Renal pelvis (tissue), 12 donors: Measurements from ENCODE around the gene COX20. TPM values are rescaled to one million over a fixed set of nuclear protein-coding genes. Genes with fewer than 3 reads are reported as not detected.
"Not testable (repeated sequence)": the region's sequence is repeated elsewhere in the genome, so short reads cannot be mapped to it uniquely, and the experiment has no call there.

ENCODE experiments used
- DNase-seq: peaks from one replicate; pipeline ENCODE4 v3.0.0-alpha.2; 2013
- long read RNA-seq, 16 experiments: transcript quantifications; one replicate each; lab custom pipeline, GENCODE V29; 2026
- polyA plus RNA-seq, 3 donors: library from polyadenylated mRNA; unstranded; fragments of 120-200 nt; gene quantifications; one replicate each; pipeline ENCODE4 v1.2.1, GENCODE V29; 2013; ENCODE audit not compliant: insufficient read length in 3 of 3

COX20 gene, protein sequence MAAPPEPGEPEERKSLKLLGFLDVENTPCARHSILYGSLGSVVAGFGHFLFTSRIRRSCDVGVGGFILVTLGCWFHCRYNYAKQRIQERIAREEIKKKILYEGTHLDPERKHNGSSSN
- 100 to 1,000 TPM in 2 of 3 donors, 10 to 100 TPM in 1; 85.8 to 118 (median 112) TPM for polyA plus RNA-seq
- long read RNA-seq, donor 1, transcript COX20-203 (4 exons, 2,631 nt): major isoform, 50 of 520 reads
- long read RNA-seq, donor 1, transcript COX20-202 (3 exons, 1,005 nt): minor isoform, 39 of 520 reads
- long read RNA-seq, donor 1, partial matches to known transcripts: 352 of 520 reads
- long read RNA-seq, donor 1, other reads (novel, unspliced or antisense): 75 of 520 reads
- long read RNA-seq, donor 2, transcript COX20-203 (4 exons, 2,631 nt): minor isoform, 31 of 482 reads
- long read RNA-seq, donor 2, transcript COX20-202 (3 exons, 1,005 nt): major isoform, 57 of 482 reads
- long read RNA-seq, donor 2, partial matches to known transcripts: 365 of 482 reads
- long read RNA-seq, donor 2, other reads (novel, unspliced or antisense): 26 of 482 reads
- long read RNA-seq, donor 3, transcript COX20-203 (4 exons, 2,631 nt): major isoform, 43 of 498 reads
- long read RNA-seq, donor 3, transcript COX20-204 (3 exons, 2,616 nt): minor isoform, 11 of 498 reads
- long read RNA-seq, donor 3, transcript COX20-202 (3 exons, 1,005 nt): minor isoform, 37 of 498 reads
- long read RNA-seq, donor 3, partial matches to known transcripts: 385 of 498 reads
- long read RNA-seq, donor 3, other reads (novel, unspliced or antisense): 21 of 498 reads
- long read RNA-seq, donor 4, transcript COX20-204 (3 exons, 2,616 nt): minor isoform, 11 of 146 reads
- long read RNA-seq, donor 4, transcript COX20-202 (3 exons, 1,005 nt): major isoform, 82 of 146 reads
- long read RNA-seq, donor 4, transcript COX20-203 (4 exons, 2,631 nt): minor isoform, 46 of 146 reads
- long read RNA-seq, donor 4, partial matches to known transcripts: 6 of 146 reads
- long read RNA-seq, donor 4, other reads (novel, unspliced or antisense): 0 of 146 reads
- long read RNA-seq, donor 5, transcript COX20-202 (3 exons, 1,005 nt): major isoform, 38 of 71 reads
- long read RNA-seq, donor 5, transcript COX20-203 (4 exons, 2,631 nt): minor isoform, 26 of 71 reads
- long read RNA-seq, donor 5, partial matches to known transcripts: 5 of 71 reads
- long read RNA-seq, donor 5, other reads (novel, unspliced or antisense): 0 of 71 reads
- long read RNA-seq, donor 6, transcript COX20-203 (4 exons, 2,631 nt): minor isoform, 40 of 100 reads
- long read RNA-seq, donor 6, transcript COX20-204 (3 exons, 2,616 nt): minor isoform, 9 of 100 reads
- long read RNA-seq, donor 6, transcript COX20-202 (3 exons, 1,005 nt): major isoform, 43 of 100 reads
- long read RNA-seq, donor 6, partial matches to known transcripts: 7 of 100 reads
- long read RNA-seq, donor 6, other reads (novel, unspliced or antisense): 0 of 100 reads
- long read RNA-seq, donor 7, transcript COX20-204 (3 exons, 2,616 nt): minor isoform, 8 of 127 reads
- long read RNA-seq, donor 7, transcript COX20-203 (4 exons, 2,631 nt): major isoform, 54 of 127 reads
- long read RNA-seq, donor 7, transcript COX20-202 (3 exons, 1,005 nt): minor isoform, 50 of 127 reads
- long read RNA-seq, donor 7, partial matches to known transcripts: 7 of 127 reads
- long read RNA-seq, donor 7, other reads (novel, unspliced or antisense): 7 of 127 reads
- long read RNA-seq, donor 8, transcript COX20-203 (4 exons, 2,631 nt): major isoform, 9 of 18 reads
- long read RNA-seq, donor 8, transcript COX20-202 (3 exons, 1,005 nt): minor isoform, 7 of 18 reads
- long read RNA-seq, donor 8, partial matches to known transcripts: 0 of 18 reads
- long read RNA-seq, donor 8, other reads (novel, unspliced or antisense): 0 of 18 reads
- long read RNA-seq, donor 9, transcript COX20-203 (4 exons, 2,631 nt): minor isoform, 50 of 610 reads
- long read RNA-seq, donor 9, transcript COX20-202 (3 exons, 1,005 nt): major isoform, 68 of 610 reads
- long read RNA-seq, donor 9, transcript COX20-204 (3 exons, 2,616 nt): minor isoform, 7 of 610 reads
- long read RNA-seq, donor 9, partial matches to known transcripts: 391 of 610 reads
- long read RNA-seq, donor 9, other reads (novel, unspliced or antisense): 94 of 610 reads
- long read RNA-seq, donor 10, transcript COX20-202 (3 exons, 1,005 nt): major isoform, 68 of 582 reads
- long read RNA-seq, donor 10, transcript COX20-203 (4 exons, 2,631 nt): minor isoform, 43 of 582 reads
- long read RNA-seq, donor 10, transcript COX20-204 (3 exons, 2,616 nt): minor isoform, 11 of 582 reads
- long read RNA-seq, donor 10, partial matches to known transcripts: 398 of 582 reads
- long read RNA-seq, donor 10, other reads (novel, unspliced or antisense): 60 of 582 reads
- long read RNA-seq, donor 11, transcript COX20-204 (3 exons, 2,616 nt): minor isoform, 5 of 96 reads
- long read RNA-seq, donor 11, transcript COX20-202 (3 exons, 1,005 nt): major isoform, 40 of 96 reads
- long read RNA-seq, donor 11, transcript COX20-203 (4 exons, 2,631 nt): minor isoform, 36 of 96 reads
- long read RNA-seq, donor 11, partial matches to known transcripts: 15 of 96 reads
- long read RNA-seq, donor 11, other reads (novel, unspliced or antisense): 0 of 96 reads
- long read RNA-seq, donor 12, transcript COX20-202 (3 exons, 1,005 nt): major isoform, 61 of 128 reads
- long read RNA-seq, donor 12, transcript COX20-204 (3 exons, 2,616 nt): minor isoform, 8 of 128 reads
- long read RNA-seq, donor 12, transcript COX20-203 (4 exons, 2,631 nt): minor isoform, 54 of 128 reads
- long read RNA-seq, donor 12, partial matches to known transcripts: 5 of 128 reads
- long read RNA-seq, donor 12, other reads (novel, unspliced or antisense): 0 of 128 reads
- long read RNA-seq, donor 13, transcript COX20-203 (4 exons, 2,631 nt): major isoform, 35 of 476 reads
- long read RNA-seq, donor 13, transcript COX20-202 (3 exons, 1,005 nt): minor isoform, 27 of 476 reads
- long read RNA-seq, donor 13, transcript COX20-204 (3 exons, 2,616 nt): minor isoform, 15 of 476 reads
- long read RNA-seq, donor 13, partial matches to known transcripts: 380 of 476 reads
- long read RNA-seq, donor 13, other reads (novel, unspliced or antisense): 19 of 476 reads
- long read RNA-seq, donor 14: 0 reads
- long read RNA-seq, donor 15, transcript COX20-203 (4 exons, 2,631 nt): minor isoform, 38 of 129 reads
- long read RNA-seq, donor 15, transcript COX20-202 (3 exons, 1,005 nt): major isoform, 61 of 129 reads
- long read RNA-seq, donor 15, transcript COX20-204 (3 exons, 2,616 nt): minor isoform, 10 of 129 reads
- long read RNA-seq, donor 15, partial matches to known transcripts: 5 of 129 reads
- long read RNA-seq, donor 15, other reads (novel, unspliced or antisense): 15 of 129 reads
- long read RNA-seq, donor 16, transcript COX20-202 (3 exons, 1,005 nt): major isoform, 62 of 365 reads
- long read RNA-seq, donor 16, transcript COX20-204 (3 exons, 2,616 nt): minor isoform, 5 of 365 reads
- long read RNA-seq, donor 16, transcript COX20-203 (4 exons, 2,631 nt): minor isoform, 46 of 365 reads
- long read RNA-seq, donor 16, partial matches to known transcripts: 211 of 365 reads
- long read RNA-seq, donor 16, other reads (novel, unspliced or antisense): 39 of 365 reads

DNA sequence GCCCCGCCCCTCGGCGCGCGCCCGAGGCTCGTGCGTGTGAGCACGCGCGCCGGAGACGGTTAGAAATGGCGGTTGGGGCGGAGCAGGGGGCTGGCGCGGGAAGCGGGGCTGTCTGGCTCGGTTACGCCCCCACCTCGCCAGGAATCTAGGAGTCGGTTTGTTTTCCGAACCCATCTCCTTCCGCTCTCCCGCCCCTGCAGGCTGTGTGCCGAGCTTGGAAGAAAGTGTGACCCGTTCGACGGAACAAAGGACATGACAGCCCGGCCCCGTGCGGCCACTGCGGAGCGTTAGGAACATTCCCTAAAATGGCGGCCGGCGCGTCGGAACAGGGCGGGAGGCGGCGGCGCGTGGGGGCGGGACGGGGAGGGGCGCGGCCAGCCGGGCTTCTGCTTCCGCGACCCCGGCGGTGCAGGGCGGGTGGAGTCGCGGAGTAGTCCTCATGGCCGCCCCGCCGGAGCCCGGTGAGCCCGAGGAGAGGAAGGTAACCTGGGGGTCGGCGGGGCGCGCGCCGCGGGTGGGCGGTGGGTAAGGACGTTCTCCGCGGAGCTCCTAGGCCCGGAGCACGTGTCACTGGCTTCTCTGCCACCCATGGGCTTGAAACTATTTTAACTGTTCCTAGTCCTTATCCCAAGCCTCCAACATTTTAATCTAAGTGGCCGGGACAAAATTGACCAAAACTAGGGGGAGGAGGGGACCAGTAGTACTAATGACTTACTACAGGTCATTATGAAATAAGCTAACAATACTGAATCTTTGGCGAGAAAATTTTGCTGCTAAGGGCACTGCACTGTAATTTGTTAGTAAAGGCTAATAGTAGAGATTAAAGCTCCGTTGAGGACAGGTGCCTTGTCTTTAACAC is at the start of gene COX20:
COX20 (plus strand) TSS at position 383 of the 859 bp plus-strand sequence; CDS start at position 440, 57 bp downstream.
- DNase-seq: no peak

GRCh38 chr1:244788493-244789275 is 46.8 kb upstream of the COX20 start:
- no peak for DNase-seq

- no peak for DNase-seq
Observed at GRCh38 chr1:244789276-244789580, 46.2 kb upstream of the COX20 start.

DNA sequence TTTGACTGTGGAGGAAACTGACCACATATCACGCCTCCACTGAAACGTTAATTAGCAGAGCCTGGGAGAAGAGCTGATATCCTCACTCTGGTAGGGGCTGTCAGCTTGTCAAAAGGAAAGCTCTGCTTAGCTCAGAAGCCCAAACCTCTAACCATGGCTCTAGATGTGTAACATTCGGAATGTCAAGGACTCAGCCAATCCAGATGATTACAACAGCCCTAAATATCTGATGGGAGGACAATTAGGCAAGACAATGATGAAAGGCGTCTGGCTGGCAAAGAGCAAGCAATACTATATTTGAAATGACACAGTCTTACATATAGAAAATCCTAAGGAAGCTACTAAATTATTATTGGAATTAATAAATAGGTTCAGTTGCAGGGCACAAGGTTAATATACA is 45.7 kb upstream of the COX20 start:
- DNase-seq: no peak

DNA sequence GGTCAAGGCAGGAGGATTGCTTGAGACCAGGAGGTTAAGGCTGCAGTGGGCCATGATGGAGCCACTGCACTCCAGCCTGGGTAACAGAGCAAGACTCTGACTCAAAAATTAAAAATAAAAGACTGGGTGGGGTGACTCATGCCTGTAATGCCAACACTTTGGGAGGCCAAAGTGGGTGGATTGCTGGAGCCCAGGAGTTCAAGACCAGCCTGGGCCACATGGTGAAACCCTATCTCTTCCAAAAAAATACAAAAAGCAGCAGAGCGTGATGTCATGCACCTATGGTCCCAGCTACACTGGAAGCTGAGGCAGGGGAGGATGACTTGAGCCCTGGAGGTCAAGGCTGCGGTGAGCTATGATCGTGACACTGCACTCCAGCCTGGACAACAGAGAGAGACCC is 44.4 kb upstream of the COX20 start:
- no peak for DNase-seq

DNA sequence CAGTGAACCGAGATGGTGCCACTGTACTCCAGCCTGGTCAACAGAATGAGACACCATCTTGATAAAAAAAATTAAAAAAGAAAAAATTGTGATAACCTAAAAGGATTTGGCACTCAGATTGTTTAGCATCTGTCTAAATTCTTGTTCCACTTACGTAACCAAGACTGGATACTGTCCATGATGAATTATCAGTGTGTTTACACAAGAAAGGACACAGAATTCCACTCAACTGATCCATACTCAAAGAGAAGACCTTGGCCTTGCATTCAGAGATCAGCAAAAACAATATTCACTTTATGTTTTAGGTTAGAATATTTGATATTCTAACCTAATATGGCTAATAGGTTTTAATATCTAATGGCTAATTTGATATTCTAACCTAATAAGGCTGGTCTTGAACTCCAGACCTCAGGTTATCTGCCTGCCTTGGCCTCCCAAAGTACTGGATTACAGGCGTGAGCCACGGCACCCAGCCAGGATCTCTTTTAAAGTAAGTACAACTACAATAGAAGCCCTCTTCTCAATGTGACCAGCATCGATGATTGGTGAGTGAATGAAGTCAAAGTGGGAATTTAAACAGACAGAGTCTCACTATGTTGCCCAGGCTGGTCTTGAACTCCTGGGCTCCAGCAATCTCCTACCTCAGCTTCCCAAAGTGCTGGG is 43.1 kb upstream of the COX20 start:
- no peak for DNase-seq

- no peak for DNase-seq
Observed at GRCh38 chr1:244794071-244794470, 41.4 kb upstream of the COX20 start.

GRCh38 chr1:244794516-244794915 is 40.9 kb upstream of the COX20 start:
- DNase-seq: not testable (repeated sequence)

- peak; percentile 64 for DNase-seq
Observed at GRCh38 chr1:244796719-244797406, 38.6 kb upstream of the COX20 start.

- no peak for DNase-seq
Observed at GRCh38 chr1:244800821-244801220, 34.6 kb upstream of the COX20 start.

DNA sequence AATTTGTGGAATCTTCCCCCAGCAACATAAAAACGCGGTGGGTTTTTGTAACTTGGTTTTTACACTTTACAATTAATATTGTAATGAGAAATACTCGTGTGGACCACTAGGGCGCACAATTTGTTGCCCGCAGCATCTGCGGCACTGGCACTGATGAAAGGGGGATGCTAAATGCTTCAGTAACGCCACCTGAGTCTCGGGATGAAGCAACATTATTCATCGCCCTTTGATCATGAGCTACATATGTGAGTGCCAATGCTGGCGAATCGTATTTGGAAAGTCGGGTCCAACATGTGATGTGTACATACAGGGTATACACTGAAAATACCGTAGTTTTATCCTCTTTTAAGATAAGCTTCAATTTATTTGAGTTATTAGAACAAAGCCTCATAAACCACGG is 34.2 kb upstream of the COX20 start:
- no peak for DNase-seq

DNA sequence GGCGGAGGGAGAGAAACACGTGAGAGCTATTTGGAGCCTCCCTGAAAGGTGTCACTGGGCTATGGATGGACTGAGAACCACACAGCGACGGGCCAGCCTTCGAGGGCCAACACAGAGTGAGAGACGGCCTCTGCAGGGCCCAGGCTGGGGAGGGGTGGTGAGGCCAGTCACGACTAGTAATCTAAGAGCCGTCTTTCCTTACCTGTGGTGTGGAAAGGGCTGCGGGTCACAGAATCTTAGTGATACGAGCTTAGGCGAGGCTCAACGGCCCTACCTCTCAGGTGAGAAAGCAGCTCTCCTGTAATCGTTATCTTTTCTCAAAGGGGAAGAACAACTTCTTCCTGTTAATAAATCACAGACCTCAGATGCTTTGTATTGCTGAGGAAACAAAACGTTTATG is 33.4 kb upstream of the COX20 start:
- DNase-seq: no peak

DNA sequence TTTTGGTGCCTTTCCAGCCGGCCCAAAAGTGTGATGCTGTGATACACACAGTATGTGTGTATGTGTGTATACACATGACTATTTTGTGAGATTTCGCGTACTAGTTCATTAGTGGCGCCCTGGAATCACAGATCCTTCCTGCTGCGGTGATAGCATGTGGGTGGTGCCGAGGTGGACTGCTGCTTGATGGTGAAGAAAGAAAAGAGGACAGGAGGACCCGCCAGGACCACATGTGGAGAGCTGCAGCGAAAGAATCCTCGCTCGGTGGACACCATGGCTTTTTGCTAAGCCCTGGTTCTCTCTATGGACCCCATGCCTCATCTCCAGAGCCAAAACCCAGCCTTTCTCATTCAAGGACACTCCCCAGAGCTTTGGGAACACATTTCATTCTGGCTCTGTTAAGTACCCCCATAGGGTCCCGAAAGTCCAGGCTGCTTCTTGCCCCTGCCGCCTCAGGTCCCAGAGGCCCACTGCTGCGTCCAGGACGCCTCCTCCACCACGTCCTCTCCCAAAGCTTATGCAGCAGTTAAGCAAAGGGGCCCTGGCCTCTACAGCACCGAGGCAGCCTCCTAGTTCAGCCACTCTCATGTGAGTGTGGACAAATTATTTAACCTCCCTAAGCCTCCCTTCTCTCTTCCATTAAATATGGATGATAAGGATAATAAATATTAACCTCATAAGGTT is 32.8 kb upstream of the COX20 start:
- DNase-seq: no peak
